ENCODE data around the gene TADA3.

TADA3 gene

GRCh38 chr3:9785602-9786001, 6.7 kb downstream of the TADA3 start:
- no peak for TF ChIP-seq CTCF (IDR thresholded peaks at IDR 0.05; ENCODE audit: low read depth, low read length, poor library complexity, severe bottlenecking)
- TF ChIP-seq EZH2phosphoT487 (IDR thresholded peaks at IDR 0.05; ENCODE audit: borderline replicate concordance, low read length) = no peak
- no peak overlapping the region for H3K4me3 ChIP-seq (ENCODE audit: low read length)
- no peak overlapping the region for H3K27ac ChIP-seq (ENCODE audit: low read depth, low read length)
- H3K79me2 ChIP-seq (ENCODE audit: control insufficient read depth, low read length) = peaks cover 5% of the 10 kb centered on the region; the same call in 1 of the 2 replicates
- no peaks in the 10 kb centered on the region for H3K9me2 ChIP-seq (replicated peaks; ENCODE audit: control insufficient read depth, low read length)
- no peak overlapping the region for H3K4me2 ChIP-seq (ENCODE audit: low read length)
- peaks cover 67% of the 10 kb centered on the region for H3K36me3 ChIP-seq (ENCODE audit: control insufficient read depth, low read length)
- H3K27me3 ChIP-seq (ENCODE audit: control insufficient read depth, low read length) = no peaks in the 10 kb centered on the region
- H3K9me3 ChIP-seq (ENCODE audit: control insufficient read depth, insufficient read depth, low read length) = no peaks in the 10 kb centered on the region
- H3K4me1 ChIP-seq (ENCODE audit: control insufficient read depth, low read length) = peaks cover 24% of the 10 kb centered on the region
- H3F3A ChIP-seq (ENCODE audit: control insufficient read depth, insufficient read depth) = peaks cover 23% of the 10 kb centered on the region
- no peaks in the 10 kb centered on the region for H4K20me1 ChIP-seq (ENCODE audit: control insufficient read depth, insufficient read depth, low read depth, low read length)

- H3K27ac ChIP-seq (ENCODE audit: low read depth, low read length) = no peak overlapping the region
- H3K9me2 ChIP-seq (replicated peaks; ENCODE audit: control insufficient read depth, low read length) = no peaks in the 10 kb centered on the region
- peaks cover 66% of the 10 kb centered on the region for H3K36me3 ChIP-seq (ENCODE audit: control insufficient read depth, low read length)
- TF ChIP-seq CTCF (IDR thresholded peaks at IDR 0.05; ENCODE audit: low read depth, low read length, poor library complexity, severe bottlenecking) = no peak
- no peak for TF ChIP-seq EZH2phosphoT487 (IDR thresholded peaks at IDR 0.05; ENCODE audit: borderline replicate concordance, low read length)
- H3K9me3 ChIP-seq (ENCODE audit: control insufficient read depth, insufficient read depth, low read length) = no peaks in the 10 kb centered on the region
- no peak overlapping the region for H3K4me2 ChIP-seq (ENCODE audit: low read length)
- H4K20me1 ChIP-seq (ENCODE audit: control insufficient read depth, insufficient read depth, low read depth, low read length) = no peaks in the 10 kb centered on the region
- no peak overlapping the region for H3K4me3 ChIP-seq (ENCODE audit: low read length)
- no peaks in the 10 kb centered on the region for H3K79me2 ChIP-seq (ENCODE audit: control insufficient read depth, low read length)
- H3F3A ChIP-seq (ENCODE audit: control insufficient read depth, insufficient read depth) = peaks cover 29% of the 10 kb centered on the region
- H3K27me3 ChIP-seq (ENCODE audit: control insufficient read depth, low read length) = no peaks in the 10 kb centered on the region
- H3K4me1 ChIP-seq (ENCODE audit: control insufficient read depth, low read length) = peaks cover 31% of the 10 kb centered on the region
Observed at GRCh38 chr3:9784965-9785364, 7.3 kb downstream of the TADA3 start.

GRCh38 chr3:9783954-9784353, 8.3 kb downstream of the TADA3 start:
- Histone ChIP-seq H3K4me1 (ENCODE audit: control insufficient read depth, low read length) (peaks cover 41% of the 10 kb centered on the region), H3K36me3 (ENCODE audit: control insufficient read depth, low read length) (peaks cover 61% of the 10 kb centered on the region), H3K27ac (ENCODE audit: low read depth, low read length) (no peak overlapping the region), H3K27me3 (ENCODE audit: control insufficient read depth, low read length) (no peaks in the 10 kb centered on the region), H3K4me2 (ENCODE audit: low read length) (no peak overlapping the region), H3K79me2 (ENCODE audit: control insufficient read depth, low read length) (no peaks in the 10 kb centered on the region), H3F3A (ENCODE audit: control insufficient read depth, insufficient read depth) (peaks cover 31% of the 10 kb centered on the region), H4K20me1 (ENCODE audit: control insufficient read depth, insufficient read depth, low read depth, low read length) (no peaks in the 10 kb centered on the region), H3K4me3 (ENCODE audit: low read length) (no peak overlapping the region), H3K9me3 (ENCODE audit: control insufficient read depth, insufficient read depth, low read length) (no peaks in the 10 kb centered on the region), H3K9me2 (replicated peaks; ENCODE audit: control insufficient read depth, low read length) (no peaks in the 10 kb centered on the region)
- TF ChIP-seq EZH2phosphoT487 (IDR thresholded peaks at IDR 0.05; ENCODE audit: borderline replicate concordance, low read length) (no peak), CTCF (IDR thresholded peaks at IDR 0.05; ENCODE audit: low read depth, low read length, poor library complexity, severe bottlenecking) (no peak)

Data from DOHH2 (cell line).